Activated T-helper 17 cell treated with anti-CD3 and anti-CD28 coated beads, Interleukin-2, amount 50 U/mL, for 72 hours (primary cell): Measurements from ENCODE around the gene HOXB6. TPM values are rescaled to one million over a fixed set of nuclear protein-coding genes. Genes with fewer than 3 reads are reported as not detected.

Experiments
- ATAC-seq: fragments of 150-1000 bp; cut with Tn5 transposase; replicated peaks from 2 replicates; pipeline ENCODE4 v1.10.0; 2021; ENCODE audit warnings: mild to moderate bottlenecking, moderate library complexity
- H3K27ac Mint-ChIP-seq: one replicate; pipeline ENCODE4 v1.8.0; 2022; ENCODE audit warnings: mixed read lengths
- H3K27me3 Mint-ChIP-seq: one replicate; pipeline ENCODE4 v1.8.0; 2022; ENCODE audit warnings: mixed read lengths
- H3K36me3 Mint-ChIP-seq: one replicate; pipeline ENCODE4 v1.8.0; 2022; ENCODE audit warnings: low read depth, mild to moderate bottlenecking, mixed read lengths
- H3K4me1 Mint-ChIP-seq: one replicate; pipeline ENCODE4 v1.8.0; 2022; ENCODE audit warnings: mixed read lengths
- H3K4me3 Mint-ChIP-seq: one replicate; pipeline ENCODE4 v1.8.0; 2022; ENCODE audit warnings: mild to moderate bottlenecking, mixed read lengths
- H3K9me3 Mint-ChIP-seq: one replicate; pipeline ENCODE4 v1.8.0; 2022; ENCODE audit warnings: mixed read lengths
- total RNA-seq, 2 donors: library from RNA; stranded (reverse); gene quantifications; one replicate each; pipeline ENCODE4 v1.2.3, GENCODE V29; 2022

HOXB6 gene
- total RNA-seq, 2 donors from 2014 or later: 0.37 to 0.39 TPM

GRCh38 chr17:48610282-48611211 is 5.8 kb upstream of the HOXB6 start, which contains the start of gene HOXB7:
Gene HOXB7 (minus strand): TSS chr17:48611017. CDS start chr17:48610918, 99 bp downstream.
- peaks cover 16% of the 10 kb centered on the region for H3K36me3 Mint-ChIP-seq
- peak within 1 kb of the TSS; percentile 96 for H3K4me3 Mint-ChIP-seq
- peak within 1 kb of the TSS; percentile 80 for H3K27ac Mint-ChIP-seq
- peak; percentile 65 for ATAC-seq
- peaks cover 27% of the 10 kb centered on the region for H3K4me1 Mint-ChIP-seq
- H3K27me3 Mint-ChIP-seq: peaks cover 59% of the 10 kb centered on the region
- H3K9me3 Mint-ChIP-seq: no peaks in the 10 kb centered on the region

- peaks cover 22% of the 10 kb centered on the region for H3K4me1 Mint-ChIP-seq
- H3K36me3 Mint-ChIP-seq: peaks cover 16% of the 10 kb centered on the region
- H3K27ac Mint-ChIP-seq: no peak overlapping the region
- no peaks in the 10 kb centered on the region for H3K9me3 Mint-ChIP-seq
- peak overlapping the region; percentile 96 for H3K4me3 Mint-ChIP-seq
- no peak for ATAC-seq
- peaks cover 57% of the 10 kb centered on the region for H3K27me3 Mint-ChIP-seq
These were observed 5.0 kb upstream of the HOXB6 start for GRCh38 chr17:48609759-48610281.

GRCh38 chr17:48609033-48609432 is 4.2 kb upstream of the HOXB6 start:
- ATAC-seq: no peak
- H3K27me3 Mint-ChIP-seq: peaks cover 59% of the 10 kb centered on the region
- H3K36me3 Mint-ChIP-seq: peaks cover 11% of the 10 kb centered on the region
- no peak overlapping the region for H3K27ac Mint-ChIP-seq
- peaks cover 22% of the 10 kb centered on the region for H3K4me1 Mint-ChIP-seq
- no peaks in the 10 kb centered on the region for H3K9me3 Mint-ChIP-seq
- H3K4me3 Mint-ChIP-seq: no peak overlapping the region

GRCh38 chr17:48608494-48608834 is 3.7 kb upstream of the HOXB6 start:
- Mint-ChIP-seq H3K27ac (no peak overlapping the region), H3K4me3 (no peak overlapping the region), H3K4me1 (peaks cover 17% of the 10 kb centered on the region), H3K9me3 (no peaks in the 10 kb centered on the region), H3K36me3 (peaks cover 6% of the 10 kb centered on the region), H3K27me3 (peaks cover 59% of the 10 kb centered on the region)
- ATAC-seq: no peak

- Mint-ChIP-seq H3K9me3 (no peaks in the 10 kb centered on the region), H3K4me1 (peaks cover 5% of the 10 kb centered on the region), H3K27ac (no peak overlapping the region), H3K36me3 (peaks cover 6% of the 10 kb centered on the region), H3K27me3 (peaks cover 58% of the 10 kb centered on the region), H3K4me3 (no peak overlapping the region)
- no peak for ATAC-seq
These were observed 2.3 kb upstream of the HOXB6 start for GRCh38 chr17:48606892-48607614.

GRCh38 chr17:48605991-48606891 is 1.5 kb upstream of the HOXB6 start:
- no peak for ATAC-seq
- Mint-ChIP-seq H3K4me1 (peaks cover 5% of the 10 kb centered on the region), H3K36me3 (peaks cover 6% of the 10 kb centered on the region), H3K27me3 (peaks cover 52% of the 10 kb centered on the region), H3K9me3 (no peaks in the 10 kb centered on the region), H3K27ac (no peak overlapping the region), H3K4me3 (no peak overlapping the region)

- H3K36me3 Mint-ChIP-seq: no peaks in the 10 kb centered on the region
- no peak for ATAC-seq
These were observed 678 bp upstream of the HOXB6 start for GRCh38 chr17:48605409-48605919.

GRCh38 chr17:48603959-48604769 is 622 bp downstream of the HOXB6 start:
- no peaks in the 10 kb centered on the region for H3K9me3 Mint-ChIP-seq
- no peak overlapping the region for H3K4me3 Mint-ChIP-seq
- no peak for ATAC-seq

More at GRCh38 chr17:48605409-48605919, 678 bp upstream of the HOXB6 start:
- no peak overlapping the region for H3K27ac Mint-ChIP-seq
- peaks cover 55% of the 10 kb centered on the region for H3K27me3 Mint-ChIP-seq
- no peaks in the 10 kb centered on the region for H3K4me1 Mint-ChIP-seq
- H3K9me3 Mint-ChIP-seq: no peaks in the 10 kb centered on the region
- H3K4me3 Mint-ChIP-seq: no peak overlapping the region

GRCh38 chr17:48601539-48602425 is 3.0 kb downstream of the HOXB6 start:
- peak; percentile 5 for ATAC-seq
- Mint-ChIP-seq H3K27me3 (peaks cover 75% of the 10 kb centered on the region), H3K36me3 (no peaks in the 10 kb centered on the region), H3K4me1 (peaks cover 5% of the 10 kb centered on the region), H3K27ac (no peak overlapping the region), H3K4me3 (peak overlapping the region; percentile 50), H3K9me3 (no peaks in the 10 kb centered on the region)

More at GRCh38 chr17:48603959-48604769, 622 bp downstream of the HOXB6 start:
- H3K27me3 Mint-ChIP-seq: peaks cover 66% of the 10 kb centered on the region
- H3K27ac Mint-ChIP-seq: no peak overlapping the region
- no peaks in the 10 kb centered on the region for H3K36me3 Mint-ChIP-seq
- H3K4me1 Mint-ChIP-seq: no peaks in the 10 kb centered on the region

- H3K36me3 Mint-ChIP-seq: no peaks in the 10 kb centered on the region
- ATAC-seq: no peak
- no peak overlapping the region for H3K27ac Mint-ChIP-seq
- H3K4me1 Mint-ChIP-seq: peaks cover 10% of the 10 kb centered on the region
- H3K4me3 Mint-ChIP-seq: no peak overlapping the region
- peaks cover 77% of the 10 kb centered on the region for H3K27me3 Mint-ChIP-seq
- H3K9me3 Mint-ChIP-seq: no peaks in the 10 kb centered on the region
These were observed 3.6 kb downstream of the HOXB6 start for GRCh38 chr17:48601207-48601538.

- Mint-ChIP-seq H3K27me3 (peaks cover 82% of the 10 kb centered on the region), H3K4me3 (no peak overlapping the region), H3K9me3 (no peaks in the 10 kb centered on the region), H3K36me3 (no peaks in the 10 kb centered on the region), H3K4me1 (peaks cover 11% of the 10 kb centered on the region), H3K27ac (no peak overlapping the region)
- ATAC-seq: no peak
These were observed 4.3 kb downstream of the HOXB6 start for GRCh38 chr17:48600244-48601098.

GRCh38 chr17:48599354-48599753 is 5.4 kb downstream of the HOXB6 start:
- Mint-ChIP-seq H3K27me3 (peaks cover 80% of the 10 kb centered on the region), H3K27ac (no peak overlapping the region), H3K4me1 (peaks cover 11% of the 10 kb centered on the region), H3K9me3 (no peaks in the 10 kb centered on the region), H3K4me3 (no peak overlapping the region), H3K36me3 (no peaks in the 10 kb centered on the region)
- ATAC-seq: no peak
